ENCODE data around the gene KIF13A.
"Not testable (repeated sequence)": the region's sequence is repeated elsewhere in the genome, so short reads cannot be mapped to it uniquely, and the experiment has no call there.

The KIF13A gene

DNA sequence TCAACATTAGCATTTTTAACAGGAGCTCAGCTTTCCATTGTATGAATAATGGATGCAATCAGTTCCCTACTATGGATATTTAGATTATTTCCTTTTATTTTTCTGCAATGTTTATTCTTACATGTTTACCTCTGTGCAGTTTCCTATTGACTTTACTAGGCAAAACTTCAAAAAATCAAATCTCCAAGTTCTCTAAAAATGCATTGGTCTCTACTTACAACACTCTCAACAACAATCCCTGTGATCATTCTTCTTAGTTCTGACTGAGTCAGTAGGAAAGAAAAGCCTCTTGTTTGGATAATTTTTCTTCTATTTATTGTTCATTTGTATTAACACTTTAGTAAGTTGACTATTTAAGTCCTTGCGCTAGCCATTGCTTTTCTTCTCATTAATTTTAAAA is 126.1 kb downstream of the KIF13A start:
- DNase-seq (ENCODE audit: low spot score): no peak

DNA sequence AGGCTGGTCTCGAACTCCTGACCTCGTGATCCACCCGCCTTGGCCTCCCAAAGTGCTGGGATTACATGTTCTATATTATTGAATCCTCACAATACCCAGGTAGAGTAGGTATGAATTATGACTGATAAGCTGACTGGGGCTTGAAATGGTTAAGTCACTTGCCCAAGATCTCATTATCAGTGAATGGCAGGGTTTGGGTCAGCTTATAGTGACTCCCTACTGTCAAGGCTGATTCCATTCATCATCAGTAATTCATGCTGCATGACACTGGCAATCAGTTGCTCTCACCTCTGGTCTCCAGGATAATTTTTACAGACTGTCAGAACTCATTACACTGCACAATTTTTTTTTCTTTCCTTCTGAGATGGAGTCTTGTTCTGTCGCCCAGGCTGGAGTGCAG is 127.6 kb downstream of the KIF13A start:
- H3K9me3 ChIP-seq (ENCODE audit: severe bottlenecking): no peaks in the 10 kb centered on the region
- ATAC-seq (ENCODE audit: low read depth): no peak
- H3K27ac ChIP-seq (ENCODE audit: poor library complexity, severe bottlenecking): no peak overlapping the region
- TF ChIP-seq, protein P1, sequence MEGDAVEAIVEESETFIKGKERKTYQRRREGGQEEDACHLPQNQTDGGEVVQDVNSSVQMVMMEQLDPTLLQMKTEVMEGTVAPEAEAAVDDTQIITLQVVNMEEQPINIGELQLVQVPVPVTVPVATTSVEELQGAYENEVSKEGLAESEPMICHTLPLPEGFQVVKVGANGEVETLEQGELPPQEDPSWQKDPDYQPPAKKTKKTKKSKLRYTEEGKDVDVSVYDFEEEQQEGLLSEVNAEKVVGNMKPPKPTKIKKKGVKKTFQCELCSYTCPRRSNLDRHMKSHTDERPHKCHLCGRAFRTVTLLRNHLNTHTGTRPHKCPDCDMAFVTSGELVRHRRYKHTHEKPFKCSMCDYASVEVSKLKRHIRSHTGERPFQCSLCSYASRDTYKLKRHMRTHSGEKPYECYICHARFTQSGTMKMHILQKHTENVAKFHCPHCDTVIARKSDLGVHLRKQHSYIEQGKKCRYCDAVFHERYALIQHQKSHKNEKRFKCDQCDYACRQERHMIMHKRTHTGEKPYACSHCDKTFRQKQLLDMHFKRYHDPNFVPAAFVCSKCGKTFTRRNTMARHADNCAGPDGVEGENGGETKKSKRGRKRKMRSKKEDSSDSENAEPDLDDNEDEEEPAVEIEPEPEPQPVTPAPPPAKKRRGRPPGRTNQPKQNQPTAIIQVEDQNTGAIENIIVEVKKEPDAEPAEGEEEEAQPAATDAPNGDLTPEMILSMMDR (IDR thresholded peaks at IDR 0.05; ENCODE audit: poor library complexity, severe bottlenecking): no peak
- DNase-seq (ENCODE audit: low spot score): no peak
- no peak overlapping the region for H3K4me3 ChIP-seq (ENCODE audit: severe bottlenecking)
- peaks cover 4% of the 10 kb centered on the region; the same call in 1 of the 2 replicates for H3K36me3 ChIP-seq (ENCODE audit: low read depth)
- H3K27me3 ChIP-seq (ENCODE audit: insufficient read depth, poor library complexity, severe bottlenecking): no peaks in the 10 kb centered on the region
- H3K4me1 ChIP-seq (ENCODE audit: insufficient read depth, poor library complexity, severe bottlenecking): peaks cover 23% of the 10 kb centered on the region

More for the DNA sequence above, 126.1 kb downstream of the KIF13A start:
- ATAC-seq (ENCODE audit: low read depth): no peak
- H3K4me1 ChIP-seq (ENCODE audit: insufficient read depth, poor library complexity, severe bottlenecking): peaks cover 33% of the 10 kb centered on the region
- H3K4me3 ChIP-seq (ENCODE audit: severe bottlenecking): no peak overlapping the region
- H3K27ac ChIP-seq (ENCODE audit: poor library complexity, severe bottlenecking): no peak overlapping the region
- no peaks in the 10 kb centered on the region for H3K27me3 ChIP-seq (ENCODE audit: insufficient read depth, poor library complexity, severe bottlenecking)
- TF ChIP-seq, protein P1 (IDR thresholded peaks at IDR 0.05; ENCODE audit: poor library complexity, severe bottlenecking): no peak
- no peaks in the 10 kb centered on the region for H3K36me3 ChIP-seq (ENCODE audit: low read depth)
- no peaks in the 10 kb centered on the region for H3K9me3 ChIP-seq (ENCODE audit: severe bottlenecking)

DNA sequence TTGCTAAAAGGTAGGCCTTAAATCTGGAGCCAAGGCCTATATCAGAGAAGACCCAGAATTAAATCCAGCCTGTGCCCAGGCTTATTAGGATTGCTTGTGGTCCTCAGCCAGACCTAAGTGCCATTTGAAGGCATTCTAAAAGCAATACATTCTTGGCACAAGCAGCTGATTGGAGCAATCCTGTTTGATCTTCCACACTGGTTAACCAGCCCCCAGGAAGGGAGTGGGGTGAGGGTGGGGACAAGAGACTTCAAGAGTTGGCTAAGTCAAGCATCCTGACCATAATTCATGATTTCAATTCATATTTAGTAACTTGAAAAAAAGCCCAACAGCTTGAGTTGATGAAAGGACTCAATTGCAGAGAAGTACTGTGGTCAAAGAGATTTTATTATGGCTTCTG is 128.9 kb downstream of the KIF13A start:
- DNase-seq (ENCODE audit: low spot score): no peak
- TF ChIP-seq, protein P1 (IDR thresholded peaks at IDR 0.05; ENCODE audit: poor library complexity, severe bottlenecking): no peak
- no peak for ATAC-seq (ENCODE audit: low read depth)
- H3K27me3 ChIP-seq (ENCODE audit: insufficient read depth, poor library complexity, severe bottlenecking): no peaks in the 10 kb centered on the region
- no peaks in the 10 kb centered on the region for H3K9me3 ChIP-seq (ENCODE audit: severe bottlenecking)
- H3K27ac ChIP-seq (ENCODE audit: poor library complexity, severe bottlenecking): no peak overlapping the region
- H3K36me3 ChIP-seq (ENCODE audit: low read depth): peaks cover 4% of the 10 kb centered on the region
- H3K4me1 ChIP-seq (ENCODE audit: insufficient read depth, poor library complexity, severe bottlenecking): peaks cover 10% of the 10 kb centered on the region
- H3K4me3 ChIP-seq (ENCODE audit: severe bottlenecking): no peak overlapping the region

DNA sequence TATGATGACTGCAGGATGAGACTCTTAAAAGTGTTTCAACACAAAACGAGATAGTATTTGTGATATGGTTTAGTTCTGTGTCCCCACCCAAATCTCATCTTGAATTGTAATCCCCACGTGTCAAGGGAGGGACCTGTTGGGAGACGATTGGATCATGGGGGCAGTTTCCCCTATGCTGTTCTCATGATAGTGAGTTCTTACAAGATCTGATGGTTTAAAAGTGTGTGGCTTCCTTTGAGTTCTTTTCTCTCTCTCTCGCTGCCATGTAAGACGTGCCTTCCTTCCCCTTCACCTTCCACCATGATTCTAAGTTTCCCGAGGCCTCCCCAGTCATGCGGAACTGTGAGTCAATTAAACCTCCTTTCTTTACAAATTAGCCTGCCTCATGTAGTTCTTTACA is 130.2 kb downstream of the KIF13A start:
- not testable (repeated sequence) for H3K27me3 ChIP-seq (ENCODE audit: insufficient read depth, poor library complexity, severe bottlenecking); DNase-seq (ENCODE audit: low spot score); H3K4me3 ChIP-seq (ENCODE audit: severe bottlenecking); H3K36me3 ChIP-seq (ENCODE audit: low read depth); H3K9me3 ChIP-seq (ENCODE audit: severe bottlenecking); H3K27ac ChIP-seq (ENCODE audit: poor library complexity, severe bottlenecking); ATAC-seq (ENCODE audit: low read depth); H3K4me1 ChIP-seq (ENCODE audit: insufficient read depth, poor library complexity, severe bottlenecking)

DNA sequence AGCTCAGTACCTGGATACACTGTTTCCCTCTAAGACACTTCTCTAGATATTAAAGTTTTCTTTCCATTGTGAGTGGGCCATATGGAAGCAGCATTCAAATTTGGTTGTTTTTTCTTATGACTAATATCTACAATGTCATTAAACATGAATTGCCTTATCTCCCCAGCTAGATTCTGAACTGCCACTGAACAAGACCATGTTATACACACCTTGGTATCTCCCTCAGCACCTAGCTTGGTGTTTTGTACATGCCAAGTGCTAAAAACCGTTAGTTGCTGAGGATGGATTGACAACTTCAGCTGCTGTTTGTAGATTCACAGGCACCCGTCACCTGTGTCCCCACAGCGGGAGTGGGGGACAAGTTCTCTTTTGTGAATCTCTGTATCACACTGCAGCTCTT is 131.1 kb downstream of the KIF13A start:
- TF ChIP-seq, protein P1 (IDR thresholded peaks at IDR 0.05; ENCODE audit: poor library complexity, severe bottlenecking): no peak
- H3K9me3 ChIP-seq (ENCODE audit: severe bottlenecking): no peaks in the 10 kb centered on the region
- no peaks in the 10 kb centered on the region for H3K4me1 ChIP-seq (ENCODE audit: insufficient read depth, poor library complexity, severe bottlenecking)
- no peak overlapping the region for H3K4me3 ChIP-seq (ENCODE audit: severe bottlenecking)
- peaks cover 9% of the 10 kb centered on the region for H3K36me3 ChIP-seq (ENCODE audit: low read depth)
- H3K27ac ChIP-seq (ENCODE audit: poor library complexity, severe bottlenecking): no peak overlapping the region
- H3K27me3 ChIP-seq (ENCODE audit: insufficient read depth, poor library complexity, severe bottlenecking): no peaks in the 10 kb centered on the region
- ATAC-seq (ENCODE audit: low read depth) (no peak), DNase-seq (ENCODE audit: low spot score) (no peak)
